ENCODE data around the gene STK11. TPM values are rescaled to one million over a fixed set of nuclear protein-coding genes. Genes with fewer than 3 reads are reported as not detected.

The STK11 gene
- total RNA-seq, 4 donors from 2014 or later: 22.8 to 71.8 (median 31.9) TPM

- no peak for TF ChIP-seq CTCF (IDR thresholded peaks at IDR 0.05; ENCODE audit: low read depth)
These were observed 30.3 kb downstream of the STK11 start for GRCh38 chr19:1235625-1236538.

GRCh38 chr19:1236576-1236975 is 31.0 kb downstream of the STK11 start:
- TF ChIP-seq CTCF (IDR thresholded peaks at IDR 0.05; ENCODE audit: low read depth): no peak

- TF ChIP-seq CTCF (IDR thresholded peaks at IDR 0.05; ENCODE audit: low read depth): no peak
These were observed 31.6 kb downstream of the STK11 start for GRCh38 chr19:1237027-1237659.

- no peak for TF ChIP-seq CTCF (IDR thresholded peaks at IDR 0.05; ENCODE audit: low read depth)
These were observed 32.3 kb downstream of the STK11 start, which contains the start of gene CBARP for GRCh38 chr19:1237754-1238368. TSS of gene CBARP (minus strand) at chr19:1238005. CDS start at chr19:1236100, 1,905 bp downstream.

GRCh38 chr19:1238369-1239303 is 33.1 kb downstream of the STK11 start:
- TF ChIP-seq CTCF (IDR thresholded peaks at IDR 0.05; ENCODE audit: low read depth): no peak

- TF ChIP-seq CTCF (IDR thresholded peaks at IDR 0.05; ENCODE audit: low read depth): no peak
These were observed 33.8 kb downstream of the STK11 start for GRCh38 chr19:1239420-1239795.

All from subcutaneous adipose tissue (tissue), 4 donors.